GM12873 (cell line): Measurements from ENCODE around the gene SLC27A4.

ENCODE experiments used
- TF ChIP-seq, protein P1 (sequence below): IDR thresholded peaks from 2 replicates; pipeline ENCODE4 v1.5.1; 2012; ENCODE audit warnings: low read depth, mild to moderate bottlenecking, moderate library complexity, low read length, control low read depth; ENCODE audit not compliant: insufficient read depth; ENCODE audit errors: missing control alignments

The SLC27A4 gene

DNA sequence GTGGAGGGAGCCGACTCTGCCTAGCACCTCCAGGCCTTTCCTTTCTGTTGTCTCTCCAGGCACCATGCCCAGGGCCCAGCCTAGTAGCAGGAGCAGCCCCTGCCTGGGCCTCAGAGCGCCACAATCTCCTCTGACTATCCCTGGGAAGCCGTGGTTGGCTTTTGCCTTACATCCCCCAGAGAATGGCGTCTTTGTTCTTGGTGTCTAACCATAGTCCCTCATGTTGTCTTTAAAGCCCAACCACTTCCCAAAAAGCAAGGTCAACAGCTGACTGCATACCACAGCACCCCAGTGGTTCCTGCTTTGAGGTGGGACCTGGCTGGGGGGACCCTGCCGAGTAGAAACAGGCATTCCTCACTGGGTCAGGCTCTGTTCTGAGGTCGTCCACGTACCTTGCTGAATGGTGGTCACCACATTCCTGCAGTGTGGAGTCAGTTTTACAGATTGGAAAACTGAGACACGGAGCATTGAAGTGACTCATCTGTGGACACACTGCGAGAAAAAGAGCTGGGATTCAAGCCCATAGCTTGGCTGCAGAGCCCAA lies 66.6 kb downstream of the SLC27A4 start:
- TF ChIP-seq, protein P1, sequence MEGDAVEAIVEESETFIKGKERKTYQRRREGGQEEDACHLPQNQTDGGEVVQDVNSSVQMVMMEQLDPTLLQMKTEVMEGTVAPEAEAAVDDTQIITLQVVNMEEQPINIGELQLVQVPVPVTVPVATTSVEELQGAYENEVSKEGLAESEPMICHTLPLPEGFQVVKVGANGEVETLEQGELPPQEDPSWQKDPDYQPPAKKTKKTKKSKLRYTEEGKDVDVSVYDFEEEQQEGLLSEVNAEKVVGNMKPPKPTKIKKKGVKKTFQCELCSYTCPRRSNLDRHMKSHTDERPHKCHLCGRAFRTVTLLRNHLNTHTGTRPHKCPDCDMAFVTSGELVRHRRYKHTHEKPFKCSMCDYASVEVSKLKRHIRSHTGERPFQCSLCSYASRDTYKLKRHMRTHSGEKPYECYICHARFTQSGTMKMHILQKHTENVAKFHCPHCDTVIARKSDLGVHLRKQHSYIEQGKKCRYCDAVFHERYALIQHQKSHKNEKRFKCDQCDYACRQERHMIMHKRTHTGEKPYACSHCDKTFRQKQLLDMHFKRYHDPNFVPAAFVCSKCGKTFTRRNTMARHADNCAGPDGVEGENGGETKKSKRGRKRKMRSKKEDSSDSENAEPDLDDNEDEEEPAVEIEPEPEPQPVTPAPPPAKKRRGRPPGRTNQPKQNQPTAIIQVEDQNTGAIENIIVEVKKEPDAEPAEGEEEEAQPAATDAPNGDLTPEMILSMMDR, result no peak

DNA sequence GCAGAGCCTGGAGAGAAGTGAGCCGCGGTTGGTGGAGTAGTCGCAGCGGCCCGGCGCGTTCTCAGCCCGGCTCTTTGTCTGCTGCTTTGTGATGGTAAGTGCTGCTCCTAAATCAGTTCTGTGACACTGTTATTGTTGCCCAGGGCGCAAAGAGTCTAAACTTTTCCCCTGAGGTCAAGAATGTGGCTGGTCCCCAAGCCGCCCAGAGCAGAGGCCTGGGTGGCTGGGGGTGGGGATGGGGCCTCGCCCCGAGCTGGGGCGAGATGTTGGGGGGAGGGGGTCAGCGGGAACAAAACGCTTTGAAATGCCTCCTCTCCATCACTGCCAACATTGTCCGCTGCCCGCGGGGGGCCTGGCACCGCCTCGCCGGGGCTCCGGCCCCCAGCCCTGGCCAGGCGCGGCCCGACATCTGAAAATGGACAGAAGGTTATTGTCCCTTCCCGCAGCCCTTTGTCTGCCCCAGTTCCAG lies 68.7 kb downstream of the SLC27A4 start:
- TF ChIP-seq, protein P1, result no peak

DNA sequence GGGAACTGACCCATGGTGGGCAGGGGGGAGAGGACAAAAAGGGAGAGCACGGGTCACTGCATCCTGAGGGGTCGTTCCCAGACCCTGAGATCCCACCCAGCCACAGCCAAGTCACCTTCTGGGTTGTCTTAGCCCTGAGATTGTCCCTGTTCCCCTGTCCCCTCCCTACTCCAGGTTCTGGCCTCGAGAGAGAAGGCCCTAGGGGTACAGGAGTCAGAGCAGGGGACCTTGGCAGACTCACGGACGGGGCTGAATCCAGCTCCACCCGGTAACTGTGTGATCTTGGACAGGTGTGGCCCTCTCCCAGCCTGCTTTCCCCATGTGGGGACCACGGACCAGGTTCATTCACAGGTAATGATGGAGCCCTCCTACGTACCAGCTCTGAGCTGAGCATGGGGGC lies 69.1 kb downstream of the SLC27A4 start:
- TF ChIP-seq, protein P1, result no peak

DNA sequence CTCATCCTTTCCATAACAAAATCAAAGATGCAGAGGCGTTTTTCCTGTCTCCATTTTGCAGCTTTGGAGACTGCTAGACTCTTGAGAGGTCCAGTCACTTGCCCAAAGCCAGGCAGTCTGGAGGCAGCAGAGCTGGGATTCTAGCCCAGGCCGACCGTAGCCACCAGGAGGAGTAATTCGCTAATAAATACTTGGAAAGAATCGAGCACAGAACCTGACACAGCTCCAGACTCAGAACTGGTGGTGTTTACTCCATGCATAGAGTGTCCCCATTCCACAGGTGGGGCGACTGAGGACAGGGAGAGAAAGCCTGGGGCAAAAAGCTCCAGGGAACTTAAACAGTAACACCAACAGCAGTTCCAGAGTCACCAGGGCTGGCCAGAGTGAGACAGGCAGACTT lies 69.7 kb downstream of the SLC27A4 start:
- TF ChIP-seq, protein P1, result peak; percentile 21
